Cortex of kidney (tissue), 1 donor: ENCODE data around the gene STEAP1.
"Not testable (repeated sequence)": the region's sequence is repeated elsewhere in the genome, so short reads cannot be mapped to it uniquely, and the experiment has no call there.

ENCODE experiments used
- DNase-seq: peaks from one replicate; lab custom pipeline; 2025; lab: John Stamatoyannopoulos, UW

Gene STEAP1

GRCh38 chr7:90153943-90154771 lies at the start of gene STEAP1:
TSS of gene STEAP1 (plus strand) at chr7:90154469. CDS start at chr7:90159789, 5,320 bp downstream.
- peak; percentile 27 for DNase-seq

GRCh38 chr7:90114972-90115371 lies 39.3 kb upstream of the STEAP1 start:
- DNase-seq: not testable (repeated sequence)

- not testable (repeated sequence) for DNase-seq
Observed at GRCh38 chr7:90118551-90119177, 35.6 kb upstream of the STEAP1 start.

GRCh38 chr7:90119178-90119971 lies 34.9 kb upstream of the STEAP1 start:
- no peak for DNase-seq

- DNase-seq: not testable (repeated sequence)
Observed at GRCh38 chr7:90120205-90120604, 34.1 kb upstream of the STEAP1 start.

- not testable (repeated sequence) for DNase-seq
Observed at GRCh38 chr7:90131746-90132145, 22.5 kb upstream of the STEAP1 start.

GRCh38 chr7:90147079-90147960 lies 6.9 kb upstream of the STEAP1 start:
- DNase-seq: not testable (repeated sequence)

- not testable (repeated sequence) for DNase-seq
Observed at GRCh38 chr7:90149428-90149827, 4.8 kb upstream of the STEAP1 start.

- DNase-seq: not testable (repeated sequence)
Observed at GRCh38 chr7:90151884-90152283, 2.4 kb upstream of the STEAP1 start.

GRCh38 chr7:90152642-90153253 lies 1.5 kb upstream of the STEAP1 start:
- not testable (repeated sequence) for DNase-seq

GRCh38 chr7:90155206-90155605 lies 937 bp downstream of the STEAP1 start:
- no peak for DNase-seq

GRCh38 chr7:90157331-90157730 lies 3.1 kb downstream of the STEAP1 start:
- DNase-seq: not testable (repeated sequence)

GRCh38 chr7:90157761-90158350 lies 3.6 kb downstream of the STEAP1 start:
- not testable (repeated sequence) for DNase-seq

- DNase-seq: no peak
Observed at GRCh38 chr7:90163534-90163933, 9.3 kb downstream of the STEAP1 start.

- DNase-seq: no peak
Observed at GRCh38 chr7:90165724-90166123, 11.5 kb downstream of the STEAP1 start.

GRCh38 chr7:90166153-90166552 lies 11.9 kb downstream of the STEAP1 start:
- no peak for DNase-seq

GRCh38 chr7:90167361-90167760 lies 13.1 kb downstream of the STEAP1 start:
- DNase-seq: no peak

- no peak for DNase-seq
Observed at GRCh38 chr7:90169891-90170290, 15.6 kb downstream of the STEAP1 start.

GRCh38 chr7:90172121-90172520 lies 17.9 kb downstream of the STEAP1 start:
- DNase-seq: no peak

GRCh38 chr7:90172624-90173023 lies 18.4 kb downstream of the STEAP1 start:
- no peak for DNase-seq
